ENCODE results near the gene HSPBAP1.

HSPBAP1 gene

GRCh38 chr3:122692674-122693073 lies 101.0 kb downstream of the HSPBAP1 start:
- DNase-seq (ENCODE audit: low read depth), result no peak
- H3K4me3 ChIP-seq (ENCODE audit: low read depth, low read length), result no peak overlapping the region
- no peak for TF ChIP-seq MYC (IDR thresholded peaks at IDR 0.05; ENCODE audit: low read depth, low read length)
- TF ChIP-seq CTCF (IDR thresholded peaks at IDR 0.05; ENCODE audit: low read depth, low read length), result no peak
- no peak for TF ChIP-seq POLR2A (IDR thresholded peaks at IDR 0.05; ENCODE audit: extremely low read depth, insufficient read length)
- TF ChIP-seq MAX (IDR thresholded peaks at IDR 0.05; ENCODE audit: low read depth, low read length), result no peak

GRCh38 chr3:122691195-122691594 lies 102.4 kb downstream of the HSPBAP1 start:
- no peak overlapping the region for H3K4me3 ChIP-seq (ENCODE audit: low read depth, low read length)
- TF ChIP-seq MAX (IDR thresholded peaks at IDR 0.05; ENCODE audit: low read depth, low read length) (no peak), CTCF (IDR thresholded peaks at IDR 0.05; ENCODE audit: low read depth, low read length) (no peak), MYC (IDR thresholded peaks at IDR 0.05; ENCODE audit: low read depth, low read length) (no peak), POLR2A (IDR thresholded peaks at IDR 0.05; ENCODE audit: extremely low read depth, insufficient read length) (no peak)
- no peak for DNase-seq (ENCODE audit: low read depth)

- H3K4me3 ChIP-seq (ENCODE audit: low read depth, low read length), result no peak overlapping the region
- no peak for TF ChIP-seq MYC (IDR thresholded peaks at IDR 0.05; ENCODE audit: low read depth, low read length)
- no peak for TF ChIP-seq MAX (IDR thresholded peaks at IDR 0.05; ENCODE audit: low read depth, low read length)
- TF ChIP-seq POLR2A (IDR thresholded peaks at IDR 0.05; ENCODE audit: extremely low read depth, insufficient read length), result no peak
- TF ChIP-seq CTCF (IDR thresholded peaks at IDR 0.05; ENCODE audit: low read depth, low read length), result no peak
- DNase-seq (ENCODE audit: low read depth), result no peak
These were observed 103.5 kb downstream of the HSPBAP1 start for GRCh38 chr3:122690096-122690495.

Measured in NB4 (cell line).